ENCODE measurements around the gene GPS2.
"Not testable (repeated sequence)": the region's sequence is repeated elsewhere in the genome, so short reads cannot be mapped to it uniquely, and the experiment has no call there.

- TF ChIP-seq, protein P1, sequence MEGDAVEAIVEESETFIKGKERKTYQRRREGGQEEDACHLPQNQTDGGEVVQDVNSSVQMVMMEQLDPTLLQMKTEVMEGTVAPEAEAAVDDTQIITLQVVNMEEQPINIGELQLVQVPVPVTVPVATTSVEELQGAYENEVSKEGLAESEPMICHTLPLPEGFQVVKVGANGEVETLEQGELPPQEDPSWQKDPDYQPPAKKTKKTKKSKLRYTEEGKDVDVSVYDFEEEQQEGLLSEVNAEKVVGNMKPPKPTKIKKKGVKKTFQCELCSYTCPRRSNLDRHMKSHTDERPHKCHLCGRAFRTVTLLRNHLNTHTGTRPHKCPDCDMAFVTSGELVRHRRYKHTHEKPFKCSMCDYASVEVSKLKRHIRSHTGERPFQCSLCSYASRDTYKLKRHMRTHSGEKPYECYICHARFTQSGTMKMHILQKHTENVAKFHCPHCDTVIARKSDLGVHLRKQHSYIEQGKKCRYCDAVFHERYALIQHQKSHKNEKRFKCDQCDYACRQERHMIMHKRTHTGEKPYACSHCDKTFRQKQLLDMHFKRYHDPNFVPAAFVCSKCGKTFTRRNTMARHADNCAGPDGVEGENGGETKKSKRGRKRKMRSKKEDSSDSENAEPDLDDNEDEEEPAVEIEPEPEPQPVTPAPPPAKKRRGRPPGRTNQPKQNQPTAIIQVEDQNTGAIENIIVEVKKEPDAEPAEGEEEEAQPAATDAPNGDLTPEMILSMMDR (IDR thresholded peaks at IDR 0.05) = not testable (repeated sequence)
- not testable (repeated sequence) for TF ChIP-seq EZH2 (IDR thresholded peaks at IDR 0.05; ENCODE audit: borderline replicate concordance, insufficient read depth, low read depth, low read length, poor library complexity, severe bottlenecking)
Observed at GRCh38 chr17:7337600-7337999, 22.4 kb upstream of the GPS2 start.
